ENCODE data around the gene DAPL1.
"Not testable (repeated sequence)": the region's sequence is repeated elsewhere in the genome, so short reads cannot be mapped to it uniquely, and the experiment has no call there.

Gene DAPL1

DNA sequence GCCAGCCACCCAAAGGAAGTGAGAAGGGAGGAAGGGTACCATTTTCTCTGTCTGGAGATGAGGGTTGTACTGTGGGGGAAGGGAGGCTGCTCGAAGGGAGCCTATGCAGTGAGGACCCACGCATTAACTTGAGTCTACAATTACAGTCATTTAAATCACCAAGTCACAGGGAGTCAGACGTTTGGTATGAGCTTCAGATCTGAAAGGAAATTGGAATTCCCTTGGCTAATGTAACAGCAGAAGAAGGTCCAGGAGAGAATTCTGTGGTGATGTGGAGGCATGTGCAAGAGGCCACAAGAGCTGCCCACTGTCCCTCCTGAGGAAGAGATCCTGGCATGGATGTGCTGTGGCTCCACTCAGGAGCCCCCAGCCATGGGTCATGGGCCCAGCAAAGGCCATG is 22.5 kb downstream of the DAPL1 start:
- no peak for DNase-seq

GRCh38 chr2:158818511-158818910 is 23.4 kb downstream of the DAPL1 start:
- DNase-seq: no peak

DNA sequence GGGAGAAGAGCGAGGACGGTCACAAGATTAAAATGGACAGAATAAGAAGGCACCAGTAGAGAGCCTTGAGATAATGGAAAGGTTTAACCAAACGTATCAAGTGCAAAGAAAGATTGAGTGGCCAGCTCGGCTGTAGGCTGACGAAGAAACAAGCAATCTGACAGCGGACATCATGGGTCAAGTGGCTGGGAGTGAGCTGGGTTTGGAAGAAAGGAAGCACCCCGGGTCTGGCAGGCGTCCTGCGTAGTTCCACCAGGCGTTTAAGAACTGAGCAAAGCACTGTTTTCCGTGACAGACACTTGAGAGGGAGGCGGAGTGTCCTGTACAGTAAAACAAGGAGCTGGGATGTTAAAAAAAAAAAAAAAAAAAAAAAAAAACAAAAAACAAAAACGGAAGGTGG is 27.1 kb downstream of the DAPL1 start:
- no peak for DNase-seq

GRCh38 chr2:158823486-158824237 is 28.5 kb downstream of the DAPL1 start:
- no peak for DNase-seq

- DNase-seq: no peak
Observed at GRCh38 chr2:158825021-158825420, 29.9 kb downstream of the DAPL1 start.

DNA sequence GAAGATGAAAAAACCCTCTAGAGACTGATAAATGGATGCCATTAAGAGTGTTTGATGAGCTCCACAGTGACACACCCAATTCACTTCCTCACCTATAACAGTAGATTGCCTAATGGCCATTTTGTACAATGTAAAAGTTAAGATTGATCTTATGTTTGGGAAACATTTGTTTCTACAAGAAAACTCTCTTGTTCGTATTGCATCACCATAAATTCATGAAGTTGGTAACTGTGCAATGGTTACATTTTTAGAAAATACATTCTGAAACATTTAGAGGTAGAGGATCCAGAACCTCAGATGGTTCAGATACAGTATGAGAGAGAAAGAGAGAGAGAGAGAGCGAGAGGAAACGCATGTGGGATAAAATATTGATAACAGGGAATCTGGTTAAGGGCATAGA is 31.8 kb downstream of the DAPL1 start:
- no peak for DNase-seq

- no peak for DNase-seq
Observed at GRCh38 chr2:158828378-158829164, 33.5 kb downstream of the DAPL1 start.

DNA sequence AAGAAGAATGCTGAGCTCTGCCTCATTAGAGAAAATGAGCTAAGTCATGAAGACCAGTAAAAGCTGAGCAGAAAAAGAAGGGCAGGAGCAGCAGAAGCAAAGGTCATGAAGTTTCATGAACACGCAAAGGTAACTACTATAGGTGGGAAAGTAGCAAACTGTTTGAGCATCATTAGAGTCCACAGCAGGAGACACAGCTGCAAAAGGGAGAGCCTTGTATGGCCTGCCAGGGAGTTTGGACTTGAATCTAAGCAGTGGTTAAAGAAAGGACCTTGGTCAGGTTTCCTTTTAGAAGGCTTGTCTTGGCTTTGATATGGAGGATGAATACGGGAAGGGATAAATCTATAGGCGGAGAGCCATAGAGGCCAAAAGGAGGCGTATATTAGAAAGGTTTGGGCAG is 34.0 kb downstream of the DAPL1 start:
- DNase-seq: peak; percentile 10

DNA sequence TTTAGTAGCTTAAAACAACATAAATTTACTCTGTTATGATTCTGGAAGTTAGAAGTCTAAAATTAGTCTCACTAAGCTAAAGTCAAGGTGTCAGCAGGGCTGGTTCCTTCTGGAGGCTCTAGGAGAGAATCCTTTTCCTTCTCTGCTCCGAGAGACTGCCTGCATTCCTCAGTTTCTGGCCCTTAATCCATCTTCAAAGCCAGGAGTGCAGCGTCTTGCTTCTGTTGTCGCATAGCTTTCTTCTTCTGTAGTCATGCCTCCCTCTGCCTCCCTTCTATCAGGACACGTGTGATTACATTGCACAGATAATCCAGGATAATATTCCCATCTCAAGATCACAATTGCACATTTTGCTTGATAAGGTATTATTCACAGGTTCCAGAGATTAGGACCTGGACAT is 35.1 kb downstream of the DAPL1 start:
- peak; percentile 2 for DNase-seq

- DNase-seq: no peak
Observed at GRCh38 chr2:158835431-158835830, 40.3 kb downstream of the DAPL1 start.

GRCh38 chr2:158837645-158838044 is 42.5 kb downstream of the DAPL1 start:
- DNase-seq: no peak

DNA sequence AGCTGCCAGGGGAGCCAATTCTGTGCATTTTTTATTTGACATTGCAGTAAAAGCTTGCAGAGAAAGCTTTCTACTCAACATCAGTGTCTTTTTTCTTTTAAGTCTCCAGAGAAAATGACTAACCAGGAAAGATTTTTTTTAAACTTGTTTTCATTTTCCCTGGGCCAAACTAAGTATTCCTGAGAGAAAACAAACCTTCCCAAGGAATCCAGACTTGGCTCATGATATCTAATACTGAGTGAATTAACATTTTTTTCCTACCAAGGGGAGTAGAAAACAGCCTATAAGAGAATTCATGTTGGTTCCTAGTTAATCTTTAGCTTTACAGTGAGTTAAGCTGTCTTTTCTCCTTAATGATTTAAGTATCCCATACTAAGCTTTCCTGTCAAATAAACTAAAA is 46.7 kb downstream of the DAPL1 start:
- no peak for DNase-seq

GRCh38 chr2:158845444-158845843 is 50.3 kb downstream of the DAPL1 start:
- no peak for DNase-seq

GRCh38 chr2:158845859-158846258 is 50.7 kb downstream of the DAPL1 start:
- no peak for DNase-seq

GRCh38 chr2:158847526-158847925 is 52.4 kb downstream of the DAPL1 start:
- DNase-seq: not testable (repeated sequence)

- DNase-seq: not testable (repeated sequence)
Observed at GRCh38 chr2:158848031-158848970, 53.2 kb downstream of the DAPL1 start.

GRCh38 chr2:158860179-158860578 is 65.1 kb downstream of the DAPL1 start:
- DNase-seq: not testable (repeated sequence)

DNA sequence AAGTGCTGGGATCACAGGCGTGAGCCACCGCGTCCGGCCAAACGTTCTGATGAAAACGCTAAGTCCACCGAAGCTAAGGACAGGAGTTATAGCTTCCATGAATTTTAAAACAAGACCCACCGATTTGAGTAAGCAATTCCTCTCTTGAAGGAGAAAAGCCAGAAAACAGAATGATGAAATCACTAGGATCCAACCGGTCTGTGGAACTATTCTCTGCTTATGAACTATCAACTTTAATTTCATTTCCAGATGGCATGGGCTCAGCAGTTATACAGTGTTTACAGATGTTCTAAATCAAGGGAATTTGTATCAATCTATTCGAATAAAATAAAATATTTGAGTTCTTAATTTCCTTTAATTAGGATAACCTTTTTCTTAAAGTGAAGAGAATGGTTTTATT is 66.5 kb downstream of the DAPL1 start:
- DNase-seq: not testable (repeated sequence)

GRCh38 chr2:158865469-158865868 is 70.4 kb downstream of the DAPL1 start:
- not testable (repeated sequence) for DNase-seq
